HK-2 (cell line): ENCODE results near the gene ZNF439.
"Not testable (repeated sequence)": the region's sequence is repeated elsewhere in the genome, so short reads cannot be mapped to it uniquely, and the experiment has no call there.

ENCODE experiments used
- DNase-seq: peaks from one replicate; pipeline ENCODE4 v3.0.0-alpha.2; 2018; ENCODE audit not compliant: unreplicated experiment

Gene ZNF439

DNA sequence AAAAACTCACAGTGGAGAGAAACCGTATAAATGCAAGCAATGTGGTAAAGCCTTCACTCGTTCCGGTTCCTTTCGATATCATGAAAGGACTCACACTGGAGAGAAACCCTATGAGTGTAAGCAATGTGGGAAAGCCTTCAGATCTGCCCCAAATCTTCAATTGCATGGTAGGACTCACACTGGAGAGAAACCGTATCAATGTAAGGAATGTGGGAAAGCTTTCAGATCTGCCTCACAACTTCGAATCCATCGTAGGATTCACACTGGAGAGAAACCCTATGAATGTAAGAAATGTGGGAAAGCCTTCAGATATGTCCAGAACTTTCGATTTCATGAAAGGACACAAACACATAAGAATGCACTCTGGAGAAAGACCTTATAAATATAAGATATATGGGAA, 19.7 kb downstream of the ZNF439 start:
- no peak for DNase-seq

GRCh38 chr19:11872624-11873023, 24.1 kb downstream of the ZNF439 start:
- DNase-seq: no peak

DNA sequence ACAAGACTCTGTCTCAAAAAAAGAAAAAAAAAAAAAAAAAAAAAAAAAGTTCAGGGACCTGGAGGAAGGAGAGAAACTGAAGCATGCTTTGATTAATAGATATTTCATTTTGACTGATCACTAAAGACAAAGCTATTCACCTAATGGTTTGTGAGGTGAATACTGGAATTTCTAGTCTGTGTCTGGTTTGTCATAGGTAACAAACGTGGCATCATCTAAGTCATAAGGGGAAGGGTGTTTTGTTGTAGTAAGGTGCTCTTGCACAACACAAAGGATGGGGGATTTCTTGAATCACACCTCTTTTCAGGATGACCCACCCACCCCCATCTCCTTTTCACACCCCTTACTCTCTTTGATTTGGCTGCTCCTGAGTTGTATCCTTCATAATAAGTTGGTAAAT, 25.2 kb downstream of the ZNF439 start:
- DNase-seq: no peak

DNA sequence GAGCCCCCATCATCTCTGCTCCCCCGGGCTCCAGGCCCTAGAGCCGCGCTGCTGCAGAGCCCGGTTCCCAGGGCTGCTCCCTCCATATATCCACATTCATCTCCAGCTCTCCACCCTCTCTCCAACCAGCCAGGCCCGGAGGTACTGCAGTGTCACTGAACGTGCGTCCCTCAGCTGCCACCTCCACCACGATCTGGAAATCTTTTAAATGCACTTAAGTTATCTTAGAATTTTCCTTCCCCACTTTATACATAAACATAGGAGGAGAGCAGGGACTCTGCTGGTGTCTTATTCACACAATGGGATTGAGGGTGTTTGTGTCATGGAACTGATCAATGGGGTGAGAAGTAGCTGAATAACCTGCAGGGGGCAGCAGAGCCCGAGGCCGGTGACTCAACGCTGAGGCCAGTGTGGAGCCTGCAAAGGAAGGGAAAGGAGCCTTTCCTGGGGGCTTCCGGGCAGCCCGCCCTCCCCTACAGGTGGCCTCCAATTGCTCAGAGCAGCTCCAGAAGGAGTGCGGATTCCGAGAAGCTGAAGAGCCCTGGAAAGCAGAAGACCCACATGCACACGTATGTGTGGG, 31.3 kb downstream of the ZNF439 start:
- DNase-seq: not testable (repeated sequence)

DNA sequence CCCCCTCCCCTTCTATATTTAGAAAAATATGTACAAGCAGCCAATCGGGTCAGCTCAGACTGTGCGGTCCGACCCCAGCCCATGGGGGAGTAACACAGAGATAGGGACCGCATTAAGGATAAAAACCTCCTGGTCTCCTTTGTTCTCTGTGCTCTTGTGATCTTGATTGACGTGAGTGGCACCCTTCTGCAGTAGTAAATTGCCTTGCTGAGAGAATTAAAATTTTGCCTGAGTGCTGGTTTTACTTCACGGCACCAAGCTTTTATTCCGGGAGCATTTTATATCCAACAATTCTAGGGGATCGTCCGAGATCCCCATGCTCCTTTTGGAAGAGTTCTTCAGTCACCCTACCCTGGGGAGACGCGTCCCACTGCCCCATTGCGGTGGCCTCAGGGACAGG, 32.1 kb downstream of the ZNF439 start:
- no peak for DNase-seq

- peak; percentile 26 for DNase-seq
These were observed 32.8 kb downstream of the ZNF439 start for GRCh38 chr19:11881151-11881800.

DNA sequence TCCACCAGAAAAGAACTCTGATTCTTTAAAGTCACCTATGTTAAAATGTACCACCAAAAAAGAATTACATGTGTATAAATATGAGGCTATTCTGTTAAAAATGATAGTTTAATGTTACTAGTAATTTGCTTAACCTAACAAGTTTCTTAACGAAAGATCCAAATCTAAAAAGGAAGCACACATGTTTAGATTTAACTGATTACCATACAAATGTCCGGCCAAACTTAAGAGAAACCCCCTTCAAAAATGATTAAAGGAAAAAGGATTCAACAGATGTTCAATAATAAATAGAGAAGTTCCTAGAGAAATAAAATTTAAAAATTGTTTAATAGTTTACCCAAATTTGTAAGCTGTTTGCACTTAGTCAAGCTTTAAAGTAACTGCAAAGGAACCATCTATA, 34.1 kb downstream of the ZNF439 start:
- DNase-seq: no peak

DNA sequence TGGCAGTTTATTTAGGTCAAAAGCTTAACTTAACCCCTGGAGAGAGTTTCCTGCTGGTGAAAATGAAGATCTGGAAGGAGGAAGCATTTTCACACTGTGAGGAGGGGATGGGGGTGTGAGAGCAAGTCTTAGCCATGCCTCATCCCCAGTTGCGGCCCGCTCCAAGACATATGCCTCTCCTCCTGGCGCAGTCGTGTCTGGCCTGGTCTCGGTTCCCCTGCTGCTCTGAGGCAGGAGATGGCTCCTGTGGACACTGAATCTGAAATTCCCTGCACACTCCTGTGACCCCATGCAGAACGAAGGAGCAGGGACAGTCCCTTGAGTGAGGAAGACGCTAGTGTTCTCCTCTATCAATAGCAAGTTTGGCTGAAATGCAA, 38.7 kb downstream of the ZNF439 start:
- no peak for DNase-seq

DNA sequence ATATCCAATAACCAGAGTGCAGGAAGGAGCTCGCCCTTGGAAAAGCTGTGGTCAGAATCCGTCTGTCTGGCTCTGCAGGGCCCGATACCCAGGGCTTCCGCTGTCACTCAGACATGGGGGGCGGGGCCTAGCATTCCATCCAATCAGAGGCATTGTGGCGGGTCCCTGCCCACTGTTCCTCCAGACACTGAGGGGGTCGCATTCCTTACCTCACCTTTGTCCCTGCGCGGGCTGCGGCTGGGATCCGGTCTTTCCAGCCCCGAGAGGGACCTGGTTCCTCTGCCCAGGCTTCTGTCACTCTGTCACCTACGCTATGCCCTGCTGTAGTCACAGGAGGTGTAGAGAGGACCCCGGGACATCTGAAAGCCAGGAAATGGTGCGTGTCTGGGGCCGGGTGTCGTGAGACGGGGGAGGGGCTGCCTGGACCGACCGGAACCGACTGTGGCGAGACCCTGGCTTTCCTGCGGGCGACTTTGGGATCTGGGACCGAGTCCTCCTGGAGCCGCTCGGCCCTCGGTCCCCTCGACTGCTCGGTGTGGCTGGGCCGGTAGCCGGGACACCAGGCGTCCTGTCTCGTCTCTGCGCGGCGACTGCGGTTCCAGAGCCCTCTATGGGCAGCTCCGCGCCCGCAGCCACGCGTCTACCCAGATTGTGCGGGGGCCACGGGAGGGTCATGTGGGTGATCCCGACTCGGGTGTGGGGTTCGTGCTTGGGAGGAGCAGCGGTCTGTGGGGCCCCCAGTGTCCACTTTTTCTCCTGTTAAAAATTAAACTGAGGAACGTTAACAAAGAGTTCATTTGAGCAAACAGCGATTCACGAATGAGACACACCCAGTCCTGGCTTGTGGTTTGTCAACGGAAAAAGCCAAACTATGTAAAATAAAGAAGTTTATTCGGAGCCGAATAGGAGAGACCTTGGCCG, 39.3 kb downstream of the ZNF439 start, which contains the start of gene ZNF69:
Gene ZNF69 (plus strand): TSS at position 172 of the 921 bp plus-strand sequence. CDS start 142 bp downstream, at position 314.
- DNase-seq: peak; percentile 92

GRCh38 chr19:11889901-11890300, 41.4 kb downstream of the ZNF439 start:
- not testable (repeated sequence) for DNase-seq

- no peak for DNase-seq
These were observed 42.1 kb downstream of the ZNF439 start for GRCh38 chr19:11890634-11891033.

- DNase-seq: no peak
These were observed 46.3 kb downstream of the ZNF439 start for GRCh38 chr19:11894851-11895250.

DNA sequence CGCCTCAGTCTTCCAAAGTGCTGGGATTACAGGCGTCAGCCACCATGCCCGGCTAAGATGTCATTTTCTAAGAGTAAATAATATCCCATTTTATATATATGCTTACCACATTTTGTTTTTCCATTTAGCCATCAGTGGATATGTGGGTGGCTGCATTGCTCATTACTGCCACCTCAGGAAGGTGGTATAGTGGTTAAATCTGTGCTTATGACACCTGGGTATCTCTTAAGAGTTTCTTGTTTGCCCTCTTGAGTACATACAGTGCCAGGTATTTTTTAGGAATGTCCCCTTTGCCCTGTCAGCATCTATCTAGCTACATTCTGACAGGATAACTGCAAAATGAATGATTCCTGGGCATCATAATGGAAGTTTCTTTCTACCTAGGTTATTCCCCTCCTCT, 53.7 kb downstream of the ZNF439 start:
- no peak for DNase-seq

DNA sequence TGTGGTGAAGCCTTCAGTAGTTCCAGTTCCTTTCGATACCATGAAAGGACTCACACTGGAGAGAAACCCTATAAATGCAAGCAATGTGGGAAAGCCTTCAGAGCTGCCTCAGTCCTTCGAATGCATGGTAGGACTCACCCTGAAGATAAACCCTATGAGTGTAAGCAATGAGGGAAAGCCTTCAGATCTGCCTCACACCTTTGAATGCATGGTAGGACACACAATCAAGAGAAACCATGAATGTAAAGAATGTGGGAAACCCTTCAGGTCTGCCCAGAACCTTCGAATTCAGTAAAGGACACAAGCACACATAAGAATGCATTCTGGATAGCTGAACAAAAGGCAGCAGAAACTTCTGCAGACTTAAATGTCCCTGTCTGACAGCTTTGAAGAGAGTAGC, 57.4 kb downstream of the ZNF439 start:
- DNase-seq: no peak

GRCh38 chr19:11911937-11912336, 63.4 kb downstream of the ZNF439 start:
- not testable (repeated sequence) for DNase-seq

DNA sequence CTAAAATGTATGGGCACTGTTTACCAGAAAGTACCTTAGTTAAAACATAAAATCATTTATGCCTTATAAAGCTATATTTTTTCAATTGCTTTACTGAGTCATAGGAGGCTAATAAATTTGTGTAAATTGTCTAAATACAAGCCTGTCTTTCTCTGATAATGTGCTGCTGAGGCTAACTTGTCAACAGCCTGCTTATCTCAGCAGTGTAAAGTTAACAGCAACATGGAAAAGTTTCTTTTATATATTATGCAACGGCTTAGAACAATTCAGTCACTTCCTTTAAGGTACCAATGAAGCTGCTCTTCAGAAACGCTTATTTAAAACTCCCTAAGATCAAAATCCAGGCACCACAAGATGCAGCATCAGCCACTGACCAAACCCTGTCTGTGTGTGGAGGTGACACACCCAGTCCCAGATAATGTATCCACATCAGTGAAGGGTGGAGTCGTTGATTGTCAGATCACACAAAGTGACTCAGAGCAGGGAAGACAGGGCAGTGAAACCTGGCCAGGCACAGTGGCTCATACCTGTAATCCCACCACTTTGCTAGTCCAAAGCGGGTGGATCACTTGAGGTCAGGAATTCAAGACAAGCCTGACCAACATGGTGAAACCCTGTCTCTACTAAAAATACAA, 66.0 kb downstream of the ZNF439 start:
- DNase-seq: not testable (repeated sequence)
